ENCODE data around the gene RABGAP1L. TPM values are rescaled to one million over a fixed set of nuclear protein-coding genes. Genes with fewer than 3 reads are reported as not detected.

Gene RABGAP1L
- total and polyA plus RNA-seq, 2 donors (not counting 3 experiments of a cell fraction or from before 2014, with no cell fraction given) = 6.4 to 22.2 TPM

GRCh38 chr1:174324939-174325338 is 165.6 kb downstream of the RABGAP1L start:
- Histone ChIP-seq H3K9me3 (replicated peaks; ENCODE audit: control insufficient read depth, insufficient read depth, low read length) (no peaks in the 10 kb centered on the region), H3K9ac (replicated peaks; ENCODE audit: extremely low read depth, insufficient read depth, low read length) (no peak overlapping the region), H3K4me3 (replicated peaks in 1 of 3; ENCODE audit: insufficient read depth in 1 of 3, low read depth in 1 of 3, low read length in 3 of 3) (no peak overlapping the region), H3K36me3 (ENCODE audit: control insufficient read depth in 2 of 2, extremely low read depth in 1 of 2, insufficient read depth in 2 of 2, low read length in 2 of 2) (no peaks in the 10 kb centered on the region), H3K27me3 (ENCODE audit: control insufficient read depth in 2 of 2, insufficient read depth in 2 of 2, low read length in 2 of 2) (no peaks in the 10 kb centered on the region), H4K20me1 (replicated peaks; ENCODE audit: control insufficient read depth, extremely low read depth, insufficient read depth, low read length) (no peaks in the 10 kb centered on the region), H3K4me1 (ENCODE audit: control insufficient read depth, extremely low read depth, insufficient read depth, low read length) (no peaks in the 10 kb centered on the region), H3K79me2 (ENCODE audit: control insufficient read depth, insufficient read depth, low read length) (no peaks in the 10 kb centered on the region), H3K9me1 (replicated peaks; ENCODE audit: control insufficient read depth, extremely low read depth, insufficient read depth, low read length) (no peaks in the 10 kb centered on the region), H2AFZ (ENCODE audit: low read depth, low read length) (no peak overlapping the region), H3K27ac (ENCODE audit: insufficient read depth, low read depth, low read length) (no peak overlapping the region), H3K4me2 (ENCODE audit: insufficient read depth, low read length) (no peak overlapping the region)
- ChIA-PET POLR2A (no interaction called here), CTCF (no interaction called here)
- intact Hi-C loops (cut with micrococcal nuclease) = no loop called here
- dilution Hi-C loops (cut with MboI; ENCODE audit: extremely low pct_ligation_motif_present, low sequenced_read_pairs) = no loop called here
- no peak for FAIRE-seq
- TF ChIP-seq POLR2A (IDR thresholded peaks at IDR 0.05; ENCODE audit: low read depth, low read length) (no peak), JUN (IDR thresholded peaks at IDR 0.05; ENCODE audit: borderline replicate concordance, insufficient read depth, insufficient read length, low read depth) (no peak), EZH2 (IDR thresholded peaks at IDR 0.05; ENCODE audit: borderline replicate concordance, low read depth, low read length, severe bottlenecking) (no peak)
- TF ChIP-seq, protein P1, sequence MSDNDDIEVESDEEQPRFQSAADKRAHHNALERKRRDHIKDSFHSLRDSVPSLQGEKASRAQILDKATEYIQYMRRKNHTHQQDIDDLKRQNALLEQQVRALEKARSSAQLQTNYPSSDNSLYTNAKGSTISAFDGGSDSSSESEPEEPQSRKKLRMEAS (IDR thresholded peaks at IDR 0.05; ENCODE audit: insufficient read depth, insufficient read length) = no peak
- BruUV-seq (replicated peaks) = no TSS peak
- DNase-seq (ENCODE audit: low read depth, low spot score) = no peak

DNA sequence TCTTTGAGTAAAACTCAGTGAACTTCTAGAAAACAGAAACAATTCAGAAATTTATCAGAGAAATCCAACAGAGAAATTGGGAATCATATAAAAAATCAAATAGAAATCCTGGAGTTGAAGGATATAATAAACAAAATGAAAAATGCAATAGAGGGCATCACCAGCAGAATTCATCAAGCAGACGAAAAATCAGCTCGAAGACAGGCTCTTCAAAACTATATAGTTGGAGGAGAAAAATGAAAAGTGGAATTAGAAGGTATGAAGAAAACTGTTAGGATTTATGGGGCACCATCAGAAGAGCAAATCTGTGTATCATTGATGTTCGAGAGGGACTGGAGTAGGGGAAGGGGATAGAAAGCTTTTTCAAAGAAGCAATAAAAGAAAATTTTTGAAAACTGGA is 167.0 kb downstream of the RABGAP1L start:
- intact Hi-C loops (cut with micrococcal nuclease) = no loop called here

More for the DNA sequence above, 167.0 kb downstream of the RABGAP1L start:
- H3K9me3 ChIP-seq (replicated peaks; ENCODE audit: control insufficient read depth, insufficient read depth, low read length) = no peaks in the 10 kb centered on the region
- no peaks in the 10 kb centered on the region for H3K36me3 ChIP-seq (ENCODE audit: control insufficient read depth in 2 of 2, extremely low read depth in 1 of 2, insufficient read depth in 2 of 2, low read length in 2 of 2)
- dilution Hi-C loops (cut with MboI; ENCODE audit: extremely low pct_ligation_motif_present, low sequenced_read_pairs) = no loop called here
- H4K20me1 ChIP-seq (replicated peaks; ENCODE audit: control insufficient read depth, extremely low read depth, insufficient read depth, low read length) = no peaks in the 10 kb centered on the region
- BruUV-seq (replicated peaks) = no TSS peak
- H3K27ac ChIP-seq (ENCODE audit: insufficient read depth, low read depth, low read length) = no peak overlapping the region
- H3K9ac ChIP-seq (replicated peaks; ENCODE audit: extremely low read depth, insufficient read depth, low read length) = no peak overlapping the region
- H3K79me2 ChIP-seq (ENCODE audit: control insufficient read depth, insufficient read depth, low read length) = no peaks in the 10 kb centered on the region
- ChIA-PET CTCF (no interaction called here), POLR2A (no interaction called here)
- no peak overlapping the region for H2AFZ ChIP-seq (ENCODE audit: low read depth, low read length)
- DNase-seq (ENCODE audit: low read depth, low spot score) (no peak), FAIRE-seq (no peak)
- no peak for TF ChIP-seq JUN (IDR thresholded peaks at IDR 0.05; ENCODE audit: borderline replicate concordance, insufficient read depth, insufficient read length, low read depth)
- no peak for TF ChIP-seq MYC (IDR thresholded peaks at IDR 0.05; ENCODE audit: low read depth, low read length)
- TF ChIP-seq EZH2 (IDR thresholded peaks at IDR 0.05; ENCODE audit: borderline replicate concordance, low read depth, low read length, severe bottlenecking) = no peak
- TF ChIP-seq, protein P2, sequence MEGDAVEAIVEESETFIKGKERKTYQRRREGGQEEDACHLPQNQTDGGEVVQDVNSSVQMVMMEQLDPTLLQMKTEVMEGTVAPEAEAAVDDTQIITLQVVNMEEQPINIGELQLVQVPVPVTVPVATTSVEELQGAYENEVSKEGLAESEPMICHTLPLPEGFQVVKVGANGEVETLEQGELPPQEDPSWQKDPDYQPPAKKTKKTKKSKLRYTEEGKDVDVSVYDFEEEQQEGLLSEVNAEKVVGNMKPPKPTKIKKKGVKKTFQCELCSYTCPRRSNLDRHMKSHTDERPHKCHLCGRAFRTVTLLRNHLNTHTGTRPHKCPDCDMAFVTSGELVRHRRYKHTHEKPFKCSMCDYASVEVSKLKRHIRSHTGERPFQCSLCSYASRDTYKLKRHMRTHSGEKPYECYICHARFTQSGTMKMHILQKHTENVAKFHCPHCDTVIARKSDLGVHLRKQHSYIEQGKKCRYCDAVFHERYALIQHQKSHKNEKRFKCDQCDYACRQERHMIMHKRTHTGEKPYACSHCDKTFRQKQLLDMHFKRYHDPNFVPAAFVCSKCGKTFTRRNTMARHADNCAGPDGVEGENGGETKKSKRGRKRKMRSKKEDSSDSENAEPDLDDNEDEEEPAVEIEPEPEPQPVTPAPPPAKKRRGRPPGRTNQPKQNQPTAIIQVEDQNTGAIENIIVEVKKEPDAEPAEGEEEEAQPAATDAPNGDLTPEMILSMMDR (IDR thresholded peaks at IDR 0.05; ENCODE audit: extremely low read depth in 1 of 2, insufficient read depth in 1 of 2, low read depth in 1 of 2, low read length in 2 of 2) = no peak
- TF ChIP-seq FOS (IDR thresholded peaks at IDR 0.05; ENCODE audit: borderline replicate concordance, insufficient read depth, low read length) = no peak
- TF ChIP-seq, protein P1 (IDR thresholded peaks at IDR 0.05; ENCODE audit: insufficient read depth, insufficient read length) = no peak
- no peak for TF ChIP-seq POLR2A (IDR thresholded peaks at IDR 0.05; ENCODE audit: low read depth, low read length)
- TF ChIP-seq GATA2 (IDR thresholded peaks at IDR 0.05; ENCODE audit: insufficient read depth, insufficient read length, low read depth, low read length) = no peak
- no peak for TF ChIP-seq POLR2AphosphoS5 (IDR thresholded peaks at IDR 0.05; ENCODE audit: insufficient read depth, low read depth, low read length)
- no peaks in the 10 kb centered on the region for H3K27me3 ChIP-seq (ENCODE audit: control insufficient read depth in 2 of 2, insufficient read depth in 2 of 2, low read length in 2 of 2)
- H3K4me1 ChIP-seq (ENCODE audit: control insufficient read depth, extremely low read depth, insufficient read depth, low read length) = no peaks in the 10 kb centered on the region
- no peak overlapping the region for H3K4me2 ChIP-seq (ENCODE audit: insufficient read depth, low read length)
- H3K9me1 ChIP-seq (replicated peaks; ENCODE audit: control insufficient read depth, extremely low read depth, insufficient read depth, low read length) = no peaks in the 10 kb centered on the region
- no peak overlapping the region for H3K4me3 ChIP-seq (replicated peaks in 1 of 3; ENCODE audit: insufficient read depth in 1 of 3, low read depth in 1 of 3, low read length in 3 of 3)

Data from endothelial cell of umbilical vein (primary cell).